HuH-7.5 (cell line): Measurements from ENCODE around the gene CCDC43.
"Not testable (repeated sequence)": the region's sequence is repeated elsewhere in the genome, so short reads cannot be mapped to it uniquely, and the experiment has no call there.

Experiments
- DNase-seq: peaks from one replicate; pipeline ENCODE4 v3.0.0; 2011; ENCODE audit warnings: low spot score

CCDC43 gene, protein sequence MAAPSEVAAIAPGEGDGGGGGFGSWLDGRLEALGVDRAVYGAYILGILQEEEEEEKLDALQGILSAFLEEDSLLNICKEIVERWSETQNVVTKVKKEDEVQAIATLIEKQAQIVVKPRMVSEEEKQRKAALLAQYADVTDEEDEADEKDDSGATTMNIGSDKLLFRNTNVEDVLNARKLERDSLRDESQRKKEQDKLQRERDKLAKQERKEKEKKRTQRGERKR

DNA sequence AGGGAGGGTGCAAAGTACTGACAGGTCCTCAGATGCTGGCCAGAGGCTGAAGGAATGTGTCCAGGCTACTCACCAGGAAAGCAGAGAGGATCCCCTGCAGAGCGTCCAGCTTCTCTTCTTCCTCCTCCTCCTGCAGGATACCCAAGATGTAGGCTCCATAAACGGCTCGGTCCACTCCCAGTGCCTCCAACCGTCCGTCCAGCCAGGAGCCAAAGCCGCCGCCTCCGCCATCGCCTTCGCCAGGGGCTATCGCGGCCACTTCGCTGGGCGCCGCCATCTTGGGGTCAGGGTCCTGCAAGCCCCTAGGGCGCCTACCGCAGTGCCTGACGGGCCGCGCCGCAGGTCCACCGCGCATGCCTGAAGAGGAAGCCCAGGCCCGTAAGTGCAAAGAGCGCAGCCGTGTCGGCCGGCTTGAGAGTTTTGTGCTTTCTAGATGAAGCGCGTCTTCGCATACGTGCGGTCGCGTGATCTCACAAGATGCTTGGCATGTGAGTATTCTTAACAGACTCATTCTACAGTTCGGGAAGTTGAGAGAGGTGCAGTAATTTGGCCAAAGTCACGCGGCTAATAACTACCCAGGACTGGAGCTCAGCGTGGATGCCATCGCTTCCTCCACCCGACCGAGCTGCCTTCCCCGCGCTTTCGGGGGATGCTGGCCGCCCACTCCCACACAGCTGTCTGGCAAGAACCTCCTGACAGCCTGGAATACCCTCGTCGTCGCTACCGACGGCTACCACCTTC lies at the start of gene CCDC43:
Gene CCDC43 (minus strand): TSS at position 300 of the 741 bp plus-strand sequence. CDS start 23 bp downstream, at position 277.
- DNase-seq = peak; percentile 84

DNA sequence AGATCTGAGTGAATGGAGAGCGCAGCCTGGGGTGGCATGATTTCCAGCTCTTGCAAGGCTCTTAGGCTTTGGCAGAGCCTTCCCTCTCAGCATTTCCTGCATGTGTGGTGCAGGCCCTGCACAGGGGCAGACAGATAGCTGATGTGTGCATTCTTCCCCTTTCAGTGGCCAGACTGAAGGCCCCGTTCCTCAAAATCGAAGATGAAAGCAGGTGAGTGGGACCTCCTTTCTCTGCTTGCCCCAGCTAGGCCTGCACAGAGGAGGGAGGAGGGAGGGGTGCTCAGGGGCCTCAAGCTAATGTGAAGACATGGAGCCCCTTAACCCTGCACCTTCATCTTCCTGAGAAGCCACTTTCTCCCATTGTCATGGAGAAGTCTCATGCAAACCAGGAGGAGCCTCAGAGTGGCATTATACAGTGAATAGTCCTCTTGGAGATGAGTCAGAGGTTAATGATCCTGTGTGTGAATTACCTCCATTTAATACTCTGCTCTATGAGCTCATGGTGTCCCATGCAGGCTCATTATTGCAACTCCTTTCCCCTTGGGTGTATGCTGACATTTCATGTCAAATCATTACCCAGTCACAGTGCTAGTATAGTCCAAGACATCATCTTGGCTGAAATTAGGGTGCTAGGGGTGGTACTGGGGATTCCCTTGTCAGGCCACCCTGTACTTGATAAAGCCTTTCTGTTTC lies 48.8 kb upstream of the CCDC43 start:
- no peak for DNase-seq

DNA sequence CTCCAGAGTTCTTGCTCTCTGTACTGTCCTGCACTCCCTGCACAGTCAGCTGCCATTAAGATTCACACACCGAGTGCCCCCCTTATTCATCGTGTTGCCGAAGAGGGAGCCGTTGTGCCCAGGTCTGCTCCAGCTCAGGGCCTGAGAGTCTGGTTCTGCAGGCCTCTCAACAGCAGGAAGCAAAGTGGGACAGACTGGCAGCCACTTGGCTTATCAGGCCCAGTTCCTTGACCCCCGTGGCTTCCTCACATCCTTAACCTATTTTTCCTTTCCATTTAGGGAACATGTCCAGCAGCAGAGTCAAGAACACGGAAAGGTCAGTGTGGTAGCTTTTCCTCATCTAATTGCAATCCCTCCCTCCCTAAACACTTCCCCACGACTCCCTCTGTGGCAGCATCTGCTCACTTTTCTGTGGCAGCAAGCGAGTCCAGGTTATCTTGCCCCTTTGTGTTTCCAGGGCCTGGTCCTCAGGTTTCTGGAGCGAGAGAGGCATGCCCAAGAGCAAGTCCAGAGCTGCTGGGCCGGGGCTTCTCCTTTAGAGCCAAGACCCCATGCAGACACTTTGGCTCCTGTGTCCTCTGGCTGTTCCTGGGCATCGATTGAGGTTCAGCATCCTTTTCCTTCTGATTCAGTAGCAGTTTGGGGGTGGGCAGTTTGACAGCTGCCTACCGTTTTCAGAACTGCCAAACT lies 47.1 kb upstream of the CCDC43 start:
- DNase-seq = no peak

DNA sequence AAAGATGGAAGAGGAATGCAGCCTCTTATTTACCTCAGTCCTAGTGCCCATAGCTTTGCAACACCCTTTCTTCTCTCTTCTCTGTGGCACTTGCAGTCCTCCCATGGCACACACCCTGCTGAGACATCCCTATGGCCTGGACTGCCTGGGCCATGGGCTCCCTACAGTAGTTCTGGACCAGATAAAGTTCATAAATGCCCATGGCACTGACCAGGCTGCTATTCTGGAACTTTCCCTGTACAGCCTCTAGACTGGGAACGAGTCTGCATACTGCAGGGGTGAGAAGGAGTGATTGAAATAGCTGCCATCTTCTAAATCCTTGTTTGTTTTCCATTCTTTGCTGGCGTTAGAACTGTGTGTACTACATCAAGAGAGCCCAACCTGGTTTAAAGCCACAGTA lies 44.7 kb upstream of the CCDC43 start:
- DNase-seq = no peak

DNA sequence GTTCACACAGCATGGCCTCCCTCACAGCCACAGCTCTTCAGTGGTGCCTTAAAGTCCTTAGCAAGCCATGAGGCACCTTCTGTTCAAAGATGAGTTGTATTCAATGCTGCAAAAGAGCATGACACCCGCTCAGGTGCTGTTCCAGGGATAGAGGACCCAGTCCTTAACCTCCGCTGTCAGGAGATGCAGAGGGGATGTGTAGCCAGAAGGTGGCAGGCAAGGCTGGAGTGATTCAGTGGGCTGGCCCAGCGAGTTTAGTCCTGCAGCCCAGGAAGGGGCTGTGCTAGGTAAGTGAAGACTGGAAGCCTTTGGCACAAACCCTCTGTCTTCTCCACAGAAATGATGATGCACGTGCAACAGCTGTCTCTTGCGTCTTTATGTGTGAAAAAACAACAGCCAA lies 44.2 kb upstream of the CCDC43 start:
- peak; percentile 34 for DNase-seq

DNA sequence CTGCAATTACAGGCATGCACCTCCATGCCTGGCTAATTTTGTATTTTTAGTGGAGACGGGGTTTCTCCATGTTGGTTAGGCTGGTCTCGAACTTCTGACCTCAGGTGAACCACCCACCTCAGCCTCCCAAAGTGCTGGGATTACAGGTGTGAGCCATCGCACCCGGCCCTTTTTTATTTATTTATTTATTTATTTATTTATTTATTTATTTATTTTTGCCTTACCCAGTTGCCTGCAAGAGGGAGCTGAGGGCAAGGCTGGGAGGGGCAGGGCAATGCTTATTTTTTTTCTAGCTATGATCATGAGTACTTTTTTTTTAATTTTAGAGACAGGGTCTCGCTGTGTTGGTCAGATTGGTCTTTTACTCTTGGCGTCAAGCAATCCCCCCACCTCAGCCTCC lies 36.5 kb upstream of the CCDC43 start:
- not testable (repeated sequence) for DNase-seq

DNA sequence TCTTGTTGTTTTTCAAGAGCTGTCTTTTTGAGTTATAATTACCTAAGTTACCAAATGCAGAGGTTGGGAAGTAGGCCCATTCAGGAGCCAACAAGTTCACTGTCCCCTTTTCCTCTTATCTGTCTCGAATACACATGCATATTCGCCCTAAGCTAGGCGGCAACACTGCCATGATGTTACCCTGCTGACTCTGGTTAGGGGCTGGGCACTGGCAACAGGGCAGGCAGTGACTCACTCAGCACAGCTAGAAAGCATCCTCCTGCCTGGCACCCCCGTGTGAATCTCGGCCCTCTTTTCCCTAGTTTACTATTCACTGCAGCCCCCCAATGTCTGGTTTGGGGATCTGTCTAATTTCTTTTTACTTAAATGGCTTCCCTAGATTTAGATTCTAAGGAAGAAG lies 32.7 kb upstream of the CCDC43 start:
- DNase-seq = no peak

DNA sequence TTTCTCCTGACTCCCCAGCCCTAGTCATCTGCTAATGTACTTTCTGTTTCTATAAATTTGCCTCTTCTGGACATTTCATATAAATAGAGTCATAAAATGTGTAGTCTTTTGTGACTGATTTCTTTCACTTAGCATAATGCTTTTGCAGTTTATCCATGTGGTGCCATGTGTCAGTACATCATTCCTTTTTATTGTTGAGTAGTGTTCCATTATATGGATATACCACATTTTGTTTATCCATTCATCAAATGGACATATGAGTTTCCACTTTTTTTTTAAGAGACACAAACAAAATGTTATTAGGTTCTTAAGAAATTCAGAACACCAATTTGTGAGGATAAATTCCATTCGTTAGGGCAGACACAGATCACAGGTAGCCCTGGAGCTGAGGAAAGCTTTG lies 29.9 kb upstream of the CCDC43 start:
- DNase-seq = no peak

DNA sequence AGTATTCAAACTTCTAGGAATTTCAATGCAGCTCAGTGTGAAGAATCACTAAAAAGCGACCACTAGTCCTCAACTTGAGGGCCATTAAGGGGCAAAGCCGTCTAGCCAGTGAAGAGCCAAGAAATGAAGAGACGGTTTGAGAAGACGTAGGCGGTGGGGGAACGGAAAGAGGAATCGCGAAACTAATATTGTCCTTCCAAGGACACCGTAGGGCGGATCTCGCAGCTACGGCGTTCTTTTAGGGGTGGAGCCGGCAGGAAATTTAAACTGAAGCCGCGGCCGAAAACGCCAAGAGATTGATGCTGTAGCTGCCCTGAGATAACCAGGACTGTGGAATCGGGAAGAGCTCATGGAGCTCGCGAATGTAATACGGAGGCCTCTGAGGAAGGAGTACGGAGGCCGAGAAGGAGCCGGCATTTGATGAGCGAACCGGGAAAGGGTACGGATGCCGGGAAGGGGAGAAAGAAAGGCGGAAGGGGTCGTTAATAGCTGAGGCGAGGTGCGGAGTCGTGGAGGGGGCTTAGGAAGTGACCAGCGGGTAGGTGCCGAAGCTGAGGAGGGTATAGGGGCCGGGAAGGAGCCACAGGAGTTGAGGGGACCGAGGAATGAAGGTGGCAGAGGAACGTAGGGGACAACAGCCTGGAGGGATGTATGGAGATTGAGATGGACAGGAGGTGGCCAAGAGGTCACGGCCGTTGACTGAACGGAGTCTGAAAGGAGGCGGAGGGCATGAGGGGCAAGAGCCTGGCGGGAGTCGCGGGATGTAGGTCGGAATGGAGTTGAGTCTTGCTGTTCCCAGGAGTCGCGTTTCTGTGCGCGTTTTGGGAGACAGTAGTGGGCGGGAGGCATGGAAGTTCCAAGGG lies 19.1 kb upstream of the CCDC43 start, which contains the start of gene DBF4B:
Gene DBF4B (plus strand): TSS at position 265 of the 863 bp plus-strand sequence. CDS start 156 bp downstream, at position 421.
- peak; percentile 81 for DNase-seq

DNA sequence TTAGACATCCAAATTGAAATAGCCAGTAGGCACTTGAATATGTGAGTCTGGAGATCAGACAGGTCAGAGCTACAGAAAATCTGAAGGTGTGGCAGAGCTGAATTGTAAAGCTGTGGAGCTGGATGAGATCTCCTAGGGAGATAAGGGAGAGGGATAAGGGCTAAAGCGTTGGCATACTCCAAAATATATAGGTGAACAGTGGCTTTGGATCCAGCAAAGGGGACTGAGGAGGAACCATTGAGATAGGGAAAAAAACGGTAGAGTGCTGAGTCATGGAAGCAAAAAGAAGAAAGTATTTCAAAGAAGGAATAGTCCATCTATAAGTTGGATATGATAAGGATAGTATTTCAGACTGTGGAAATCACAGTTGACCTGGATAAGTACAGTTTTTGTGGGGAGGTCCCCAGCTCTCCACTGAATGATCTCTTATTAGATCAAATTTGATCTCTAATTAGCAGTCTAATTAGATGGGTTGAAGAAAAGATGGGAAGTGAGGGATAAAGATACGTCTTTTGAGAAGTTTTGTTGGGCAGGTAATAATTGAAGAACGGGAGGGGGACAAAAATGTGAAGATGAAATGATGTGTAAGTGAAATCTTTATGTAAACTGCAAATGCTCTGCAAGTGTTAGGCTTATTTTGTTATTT lies 18.3 kb upstream of the CCDC43 start:
- DNase-seq = no peak

DNA sequence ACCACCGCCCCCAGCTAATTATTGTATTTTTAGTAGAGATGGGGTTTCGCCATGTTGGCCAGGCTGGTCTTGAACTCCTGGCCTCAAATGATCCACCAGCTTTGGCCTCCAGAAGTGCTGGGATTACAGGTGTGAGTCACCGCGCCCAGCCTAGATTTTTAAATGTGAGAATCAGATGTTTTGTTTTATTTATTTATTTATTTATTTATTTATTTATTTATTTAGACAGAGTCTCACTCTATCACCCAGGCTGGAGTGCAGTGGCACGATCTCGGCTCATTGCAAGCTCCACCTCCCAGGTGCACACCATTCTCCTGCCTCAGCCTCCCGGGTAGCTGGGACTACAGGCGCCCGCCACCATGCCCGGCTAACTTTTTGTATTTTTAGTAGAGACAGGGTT lies 10.7 kb upstream of the CCDC43 start:
- not testable (repeated sequence) for DNase-seq

DNA sequence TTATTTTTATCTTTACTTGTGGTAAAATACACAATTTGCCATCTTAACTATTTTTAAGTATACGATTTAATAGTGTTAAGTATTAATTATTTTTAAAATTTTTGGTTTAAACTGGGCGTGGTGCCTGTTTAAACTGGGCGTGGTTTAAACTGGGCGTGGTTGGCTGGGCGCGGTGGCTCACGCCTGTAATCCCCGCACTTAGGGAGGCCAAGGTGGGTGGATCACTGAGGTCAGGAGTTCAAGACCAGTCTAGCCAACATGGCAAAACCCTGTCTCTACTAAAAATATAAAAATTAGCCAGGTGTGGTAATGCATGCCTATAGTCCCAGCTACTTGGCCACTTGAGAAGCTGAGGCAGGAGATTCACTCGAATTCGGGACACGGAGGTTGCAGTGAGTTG lies 4.0 kb upstream of the CCDC43 start:
- DNase-seq = no peak

DNA sequence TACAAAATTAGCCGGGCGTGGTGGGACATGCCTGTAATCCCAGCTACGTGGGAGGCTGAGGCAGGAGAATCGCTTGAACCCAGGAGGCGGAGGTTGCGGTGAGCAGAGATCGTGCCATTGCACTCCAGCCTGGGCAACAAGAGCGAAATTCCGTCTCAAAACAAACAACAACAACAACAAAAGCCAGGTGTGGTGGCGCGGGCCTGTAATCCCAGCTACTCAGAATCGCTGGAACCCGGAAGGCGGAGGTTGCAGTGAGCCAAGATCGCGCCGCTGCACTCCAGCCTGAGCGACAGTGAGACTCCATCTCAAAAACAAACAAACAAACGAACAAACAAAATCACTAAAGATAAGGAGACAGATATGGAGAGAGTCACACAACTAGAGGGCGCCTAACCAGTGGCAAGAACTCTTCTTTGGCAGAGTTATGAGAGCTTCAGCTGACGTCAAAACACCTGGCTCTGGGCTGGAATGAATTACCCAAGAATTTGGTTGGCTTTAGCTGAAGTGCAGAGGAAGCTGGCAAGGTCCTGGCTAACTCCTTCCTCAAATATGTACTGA lies 1.2 kb upstream of the CCDC43 start:
- not testable (repeated sequence) for DNase-seq

DNA sequence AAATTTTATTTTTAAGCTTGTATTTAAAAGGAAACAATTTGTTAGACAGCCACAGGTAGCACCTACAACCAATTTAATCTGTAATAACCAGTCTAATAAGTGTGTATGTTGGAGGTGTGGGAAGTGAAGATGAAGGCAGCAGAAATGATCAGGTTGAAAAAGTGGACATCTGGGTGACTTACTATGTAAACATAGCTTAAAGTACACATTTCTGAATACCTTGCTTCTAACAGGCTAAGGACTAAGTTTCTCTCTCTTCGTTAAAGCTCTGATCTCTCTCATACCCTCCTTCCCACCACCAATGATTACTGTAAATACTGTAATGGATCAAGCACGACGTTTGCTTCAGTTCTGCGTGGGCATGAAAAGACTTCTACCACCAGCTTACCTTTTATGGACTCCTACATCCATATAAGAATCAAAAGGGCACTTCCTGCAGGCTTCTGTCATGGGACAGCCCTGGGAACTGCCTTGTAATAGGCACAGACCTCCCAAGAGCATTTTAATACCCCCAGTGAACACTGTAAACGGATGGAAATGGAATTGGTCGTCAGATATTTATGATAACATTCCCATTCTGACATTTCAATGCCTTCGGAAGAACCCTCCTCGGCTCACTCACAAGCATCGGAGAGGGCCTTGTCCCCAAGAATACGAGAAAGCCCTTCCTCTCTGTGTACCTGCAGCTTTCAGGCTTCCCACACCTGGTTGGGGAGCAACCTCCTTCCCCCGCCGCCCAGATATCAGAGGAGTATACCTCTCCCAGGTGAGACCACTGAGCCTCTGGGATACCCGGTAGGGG lies 700 bp downstream of the CCDC43 start:
- DNase-seq = no peak

DNA sequence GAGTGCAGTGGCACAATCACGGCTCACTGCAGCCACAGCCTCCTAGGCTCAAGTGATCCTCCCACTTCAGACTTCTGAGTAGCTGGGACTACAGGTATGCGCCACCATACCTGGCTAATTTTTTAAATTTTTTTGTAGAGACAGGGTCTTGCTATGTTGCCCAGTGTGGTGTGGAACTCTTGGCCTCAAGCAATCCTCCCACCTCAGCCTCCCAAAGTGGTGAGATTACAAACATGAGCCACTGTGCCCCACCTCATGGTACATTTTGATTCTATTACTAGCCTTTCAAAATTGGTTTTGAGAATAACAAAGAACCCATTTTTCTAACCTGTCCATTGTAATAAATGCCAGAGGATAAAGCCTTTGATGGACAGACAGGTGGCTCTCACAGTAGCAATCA lies 1.4 kb downstream of the CCDC43 start:
- DNase-seq = no peak

DNA sequence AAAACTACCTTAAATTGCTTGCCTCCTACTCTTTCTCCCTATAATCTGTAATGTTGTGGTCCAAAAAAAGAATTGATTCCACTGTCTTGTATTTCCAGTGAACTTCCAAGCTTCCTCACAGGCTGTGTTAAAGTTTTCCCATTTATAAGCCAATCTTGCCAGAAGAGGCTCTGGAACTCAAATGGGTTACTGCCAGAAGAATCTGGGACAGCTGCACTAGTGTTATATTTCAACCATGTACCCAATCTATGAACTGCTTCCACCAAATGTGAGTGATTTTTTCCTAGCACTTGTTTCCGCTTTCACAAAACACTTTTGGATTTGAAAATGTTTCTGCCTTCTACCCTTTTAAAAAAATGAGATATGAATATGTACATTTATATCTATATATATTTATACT lies 1.8 kb downstream of the CCDC43 start:
- DNase-seq = no peak

DNA sequence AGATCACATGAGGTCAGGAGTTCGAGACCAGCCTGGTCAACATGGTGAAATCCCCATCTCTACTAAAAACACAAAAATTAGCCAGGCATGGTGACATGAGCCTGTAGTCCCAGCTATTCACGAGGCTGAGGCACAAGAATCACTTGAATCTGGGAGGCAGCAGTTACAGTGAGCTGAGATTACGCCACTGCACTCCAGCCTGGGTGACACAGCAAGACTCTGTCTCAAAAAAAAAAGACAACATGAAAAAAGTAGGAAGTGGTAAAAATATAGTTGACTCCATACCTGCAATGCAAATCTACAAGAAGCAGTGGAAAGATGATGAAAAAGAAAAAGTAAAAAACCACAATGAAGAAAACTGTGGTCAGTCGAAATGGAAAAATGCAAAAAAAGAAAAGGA lies 6.3 kb downstream of the CCDC43 start:
- DNase-seq = not testable (repeated sequence)

DNA sequence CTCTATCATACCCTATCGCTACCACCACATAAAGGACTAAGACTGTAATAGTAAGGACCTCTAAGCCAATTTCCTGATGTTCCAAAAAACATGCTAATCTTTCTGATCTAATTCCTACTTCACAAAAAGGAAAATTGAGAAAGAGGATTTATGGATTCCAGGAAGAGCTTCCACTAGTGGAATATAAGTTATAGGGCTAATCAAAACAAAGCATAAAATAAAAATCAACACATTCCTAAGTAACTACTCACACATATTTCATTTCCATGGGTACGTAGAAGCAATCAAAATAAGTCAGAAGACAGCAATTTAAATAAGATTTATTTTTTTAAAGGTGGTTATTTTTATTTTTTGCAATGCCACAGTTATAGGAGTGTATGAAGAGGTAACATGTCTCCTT lies 12.4 kb downstream of the CCDC43 start:
- no peak for DNase-seq

DNA sequence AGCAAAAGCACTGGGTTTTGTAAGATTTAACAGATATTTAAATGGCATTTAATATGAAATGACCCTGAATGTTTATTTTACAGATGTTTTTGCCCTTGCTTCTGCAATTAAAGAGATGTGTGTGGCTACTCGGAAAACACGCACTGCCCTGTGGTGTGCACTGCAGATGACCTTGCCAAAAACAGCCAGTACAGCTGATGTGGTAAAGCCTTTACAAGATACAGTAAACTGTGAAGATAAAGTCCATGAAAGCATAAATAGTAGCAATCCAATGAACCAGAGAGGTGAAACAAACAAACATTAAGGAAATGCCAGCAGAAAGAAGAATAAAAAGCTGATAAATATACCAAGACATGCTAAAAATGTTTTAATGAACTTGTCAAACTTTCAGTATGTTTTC lies 15.7 kb downstream of the CCDC43 start:
- no peak for DNase-seq
